IMR-90 (cell line): ENCODE data around the gene SYN1.

Experiments
- CEBPB ChIP-seq: IDR thresholded peaks from 2 replicates; pipeline ENCODE4 v1.6.1; 2012; ENCODE audit warnings: low read depth, low read length, improper control_type of control experiment
- MAFK ChIP-seq: IDR thresholded peaks from 2 replicates; pipeline ENCODE4 v1.6.1; 2012; ENCODE audit warnings: low read depth, low read length, improper control_type of control experiment
- POLR2A ChIP-seq: IDR thresholded peaks from 2 replicates; pipeline ENCODE4 v1.6.1; 2012; ENCODE audit warnings: mild to moderate bottlenecking, low read depth, low read length
- RFX5 ChIP-seq: IDR thresholded peaks from 2 replicates; pipeline ENCODE4 v1.8.0; 2012; ENCODE audit warnings: low read depth, mild to moderate bottlenecking, low read length, moderate library complexity
- TF ChIP-seq, protein P1 (sequence below): conservative IDR thresholded peaks from 2 replicates; pipeline ENCODE4 v1.5.1; 2012; ENCODE audit warnings: mild to moderate bottlenecking, low read depth, low read length, improper control_type of control experiment

DNA sequence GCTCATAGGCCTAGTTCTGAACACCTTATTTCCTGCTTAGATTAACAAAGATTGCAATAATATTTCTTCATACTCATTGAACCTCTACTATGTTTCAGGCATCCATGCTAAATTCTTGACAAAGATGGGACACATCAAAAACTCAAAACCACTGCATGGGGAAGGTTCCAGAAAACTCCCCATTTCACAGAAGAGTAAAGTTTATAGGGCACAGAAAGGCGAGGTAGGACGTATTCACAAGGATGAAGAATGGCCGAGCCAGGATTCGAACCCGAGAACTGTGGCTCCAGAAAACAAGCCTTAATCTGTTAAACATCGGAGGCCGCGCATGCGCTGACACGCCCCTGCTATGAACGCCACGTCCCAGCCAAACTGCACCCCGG is 38.6 kb upstream of the SYN1 start:
- TF ChIP-seq, protein P1, sequence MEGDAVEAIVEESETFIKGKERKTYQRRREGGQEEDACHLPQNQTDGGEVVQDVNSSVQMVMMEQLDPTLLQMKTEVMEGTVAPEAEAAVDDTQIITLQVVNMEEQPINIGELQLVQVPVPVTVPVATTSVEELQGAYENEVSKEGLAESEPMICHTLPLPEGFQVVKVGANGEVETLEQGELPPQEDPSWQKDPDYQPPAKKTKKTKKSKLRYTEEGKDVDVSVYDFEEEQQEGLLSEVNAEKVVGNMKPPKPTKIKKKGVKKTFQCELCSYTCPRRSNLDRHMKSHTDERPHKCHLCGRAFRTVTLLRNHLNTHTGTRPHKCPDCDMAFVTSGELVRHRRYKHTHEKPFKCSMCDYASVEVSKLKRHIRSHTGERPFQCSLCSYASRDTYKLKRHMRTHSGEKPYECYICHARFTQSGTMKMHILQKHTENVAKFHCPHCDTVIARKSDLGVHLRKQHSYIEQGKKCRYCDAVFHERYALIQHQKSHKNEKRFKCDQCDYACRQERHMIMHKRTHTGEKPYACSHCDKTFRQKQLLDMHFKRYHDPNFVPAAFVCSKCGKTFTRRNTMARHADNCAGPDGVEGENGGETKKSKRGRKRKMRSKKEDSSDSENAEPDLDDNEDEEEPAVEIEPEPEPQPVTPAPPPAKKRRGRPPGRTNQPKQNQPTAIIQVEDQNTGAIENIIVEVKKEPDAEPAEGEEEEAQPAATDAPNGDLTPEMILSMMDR = no peak
- TF ChIP-seq MAFK = no peak
- TF ChIP-seq CEBPB = no peak
- no peak for TF ChIP-seq POLR2A
- TF ChIP-seq RFX5 = no peak
